ENCODE measurements around the gene ME2. TPM values are rescaled to one million over a fixed set of nuclear protein-coding genes. Genes with fewer than 3 reads are reported as not detected.
"Not testable (repeated sequence)": the region's sequence is repeated elsewhere in the genome, so short reads cannot be mapped to it uniquely, and the experiment has no call there.

ME2 gene
- total and polyA plus RNA-seq, 12 donors, result 21.7 to 104 (median 72.5) TPM

DNA sequence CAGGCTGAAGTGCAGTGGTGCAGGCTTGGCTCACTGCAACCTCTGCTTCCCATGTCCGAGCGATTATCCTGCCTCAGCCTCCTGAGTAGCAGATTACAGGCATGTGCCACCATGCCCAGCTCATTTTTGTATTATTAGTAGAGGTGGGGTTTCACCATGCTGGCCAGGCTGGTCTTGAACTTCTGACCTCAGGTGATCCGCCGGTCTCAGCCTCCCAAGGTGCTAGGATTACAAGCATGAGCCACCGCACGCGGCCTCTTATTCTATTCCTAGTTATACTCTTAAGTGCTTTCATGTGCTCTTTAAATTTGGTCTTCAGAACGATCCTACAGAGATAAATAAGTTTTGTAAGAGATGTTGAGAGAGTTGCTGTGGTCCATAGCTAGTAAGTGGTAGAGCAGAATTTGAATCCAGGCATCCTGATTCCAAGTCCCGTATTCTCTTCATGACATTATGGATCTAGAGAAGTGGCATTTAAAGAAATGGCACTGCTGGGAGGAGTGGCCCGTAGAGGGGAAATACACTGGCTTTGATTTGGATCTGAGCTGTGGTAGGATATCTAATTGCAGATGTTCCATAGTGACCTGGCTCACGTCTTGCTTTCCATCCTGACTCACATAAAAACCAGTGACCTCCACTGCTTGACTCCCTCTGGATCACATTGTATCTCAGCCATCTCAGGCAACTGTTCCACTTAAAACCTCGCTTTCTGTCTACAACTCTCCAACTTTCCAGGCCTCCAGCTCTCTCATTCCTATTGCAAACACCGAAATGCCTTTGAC is 22.8 kb upstream of the ME2 start:
- ATAC-seq (no peak), DNase-seq (no peak)
- no peak for TF ChIP-seq CTCF (IDR thresholded peaks at IDR 0.05)
- Histone ChIP-seq H3K27me3 (no peaks in the 10 kb centered on the region), H3K36me3 (no peaks in the 10 kb centered on the region), H3K4me1 (peaks cover 0 to 54% (median 0%) of the 10 kb centered on the region in 9 donors), H3K9me3 (no peaks in the 10 kb centered on the region), H3K4me3 (no peak overlapping the region), H3K27ac (no peak overlapping the region)
- WGBS, 2 donors, result 87 to 90% methylated on average over 13 of the region's 13 CpGs
- intact Hi-C loops (cut with DNase I), result no loop called here

- not testable (repeated sequence) for DNase-seq
These were observed 21.8 kb upstream of the ME2 start for GRCh38 chr18:50857166-50857565.

DNA sequence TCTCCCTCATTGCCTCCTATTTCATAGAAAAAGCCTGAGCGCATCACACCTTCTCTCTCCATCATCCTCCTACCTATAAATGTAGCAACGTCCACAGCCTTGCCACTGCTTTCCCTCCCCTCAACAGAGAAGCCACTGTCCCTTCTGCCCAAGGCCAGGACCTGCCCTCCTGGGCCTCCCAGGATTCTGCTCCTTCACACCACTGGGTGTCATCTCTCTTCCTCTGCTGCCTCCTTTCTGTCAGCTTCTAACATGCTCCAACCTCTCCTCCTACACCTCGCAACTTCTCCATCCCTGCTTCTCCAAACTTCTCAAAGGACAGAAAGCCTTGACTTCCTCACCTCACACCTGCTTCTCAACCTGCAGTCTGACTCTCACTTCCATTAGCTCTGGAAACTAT is 21.2 kb upstream of the ME2 start:
- DNase-seq, result no peak
- intact Hi-C loops (cut with DNase I), result no loop called here
- Histone ChIP-seq H3K4me1 (peaks cover 0 to 68% (median 0%) of the 10 kb centered on the region in 9 donors), H3K27ac (no peak overlapping the region), H3K9me3 (no peaks in the 10 kb centered on the region), H3K36me3 (no peaks in the 10 kb centered on the region), H3K27me3 (no peaks in the 10 kb centered on the region), H3K4me3 (no peak overlapping the region)
- peak in 2 of 8 donors; percentile 18 to 51 for ATAC-seq
- TF ChIP-seq CTCF (IDR thresholded peaks at IDR 0.05), result no peak
- WGBS, 2 donors, result 80 to 86% methylated on average over 3 of the region's 3 CpGs

More at GRCh38 chr18:50857166-50857565, 21.8 kb upstream of the ME2 start:
- intact Hi-C loops (cut with DNase I); H3K4me3 ChIP-seq; H3K9me3 ChIP-seq; ATAC-seq; H3K27me3 ChIP-seq; H3K27ac ChIP-seq; H3K36me3 ChIP-seq: not testable (repeated sequence)
- 62 to 63% methylated on average over 5 of the region's 5 CpGs for WGBS, 2 donors
- H3K4me1 ChIP-seq, result peaks cover 0 to 63% (median 0%) of the 10 kb centered on the region in 9 donors

DNA sequence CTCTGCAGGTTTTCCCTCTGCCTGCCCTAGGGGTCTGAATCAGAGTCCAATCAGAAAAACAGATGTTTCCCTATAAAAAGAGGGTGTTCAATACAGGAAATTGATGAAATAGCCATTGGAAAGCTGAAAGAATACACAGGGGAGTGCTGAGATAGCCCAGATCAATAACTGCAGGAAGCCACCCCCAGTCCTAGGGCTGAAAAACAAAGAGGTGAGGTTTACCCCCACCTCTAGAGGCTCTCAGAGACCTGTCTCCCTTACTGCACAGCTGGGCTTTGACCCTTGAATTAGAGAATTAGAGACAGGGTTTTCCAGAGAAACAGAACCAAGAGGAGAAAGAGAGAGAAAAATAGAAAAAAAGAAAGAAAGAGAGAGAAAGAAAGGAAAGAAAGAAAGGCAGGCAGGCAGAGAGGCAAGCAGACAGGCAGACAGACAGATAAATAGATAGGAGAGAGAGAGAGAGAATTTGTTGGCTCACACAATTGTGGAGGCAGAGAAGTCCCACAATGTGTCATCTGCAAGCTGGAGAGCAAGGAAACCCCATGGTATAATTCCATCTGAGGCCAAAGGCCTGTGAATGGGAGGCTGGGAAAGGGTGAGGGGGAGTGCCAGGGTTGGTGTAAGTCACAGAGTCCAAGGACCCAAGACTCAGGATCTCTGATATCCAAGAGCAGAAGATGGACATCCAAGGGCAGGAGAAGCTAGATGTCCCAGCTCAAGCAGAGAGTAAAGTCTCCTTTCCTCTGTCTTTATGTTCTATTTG is 18.9 kb upstream of the ME2 start:
- Histone ChIP-seq H3K27ac (no peak overlapping the region), H3K27me3 (no peaks in the 10 kb centered on the region), H3K9me3 (no peaks in the 10 kb centered on the region), H3K4me1 (peaks cover 0 to 55% (median 0%) of the 10 kb centered on the region in 9 donors), H3K4me3 (no peak overlapping the region), H3K36me3 (no peaks in the 10 kb centered on the region)
- DNase-seq (no peak), ATAC-seq (no peak)
- intact Hi-C loops (cut with DNase I), result loop anchor here in 1 of 10 donors (5.0 kb wide), 1 partner anchor 33 kb away; no protein-coding TSS in a partner anchor
- no peak for TF ChIP-seq CTCF (IDR thresholded peaks at IDR 0.05)

Measured in heart right ventricle (tissue), 16 donors.